CD4-positive, alpha-beta memory T cell (primary cell): ENCODE measurements around the gene SLC7A14. TPM values are rescaled to one million over a fixed set of nuclear protein-coding genes. Genes with fewer than 3 reads are reported as not detected.

Experiments used
- CTCF ChIA-PET: fragments of 350-600 bp; sonication (Branson Sonifier 250); formaldehyde crosslinking; loops from one replicate; lab custom pipeline; 2021; ENCODE audit warnings: inconsistent platforms; ENCODE audit not compliant: partially characterized antibody; lab: Charles Lee
- POLR2A ChIA-PET: fragments of 350-600 bp; sonication (Branson Sonifier 250); formaldehyde crosslinking; loops from one replicate; lab custom pipeline; 2021; ENCODE audit not compliant: partially characterized antibody; lab: Charles Lee
- DNase-seq, 5 donors: peaks; one replicate each; pipeline versions ENCODE4 v3.0.0 to v3.0.0-alpha.2; 2020 to 2022; ENCODE audit warnings: mixed read lengths in 1 of 5
- H3K27ac ChIP-seq: one replicate; pipeline ENCODE4 v1.7.0; 2013; ENCODE audit warnings: low read depth, low read length
- H3K27me3 ChIP-seq: 2 replicates; pipeline ENCODE4 v1.7.0; 2013; ENCODE audit warnings: mild to moderate bottlenecking, low read length, moderate library complexity; ENCODE audit not compliant: insufficient read depth
- H3K36me3 ChIP-seq: 2 replicates; pipeline ENCODE4 v1.7.0; 2013; ENCODE audit warnings: mild to moderate bottlenecking, low read length, moderate library complexity; ENCODE audit not compliant: insufficient read depth
- H3K4me1 ChIP-seq: 2 replicates; pipeline ENCODE4 v1.7.0; 2013; ENCODE audit warnings: mild to moderate bottlenecking, low read length, moderate library complexity; ENCODE audit not compliant: insufficient read depth
- H3K4me3 ChIP-seq, 2 donors: one replicate each; pipeline ENCODE4 v1.7.0; 2013; ENCODE audit warnings: low read length in 2 of 2, mild to moderate bottlenecking in 1 of 2
- H3K9me3 ChIP-seq, 2 donors: one replicate each; pipeline ENCODE4 v1.7.0; 2013; ENCODE audit warnings: low read length in 2 of 2, control low read depth in 1 of 2; ENCODE audit not compliant: control insufficient read depth in 1 of 2
- H3K27ac Mint-ChIP-seq, 7 donors: one replicate each; pipeline ENCODE4 v1.8.0; 2020 to 2021; ENCODE audit warnings: mixed read lengths in 7 of 7, mild to moderate bottlenecking in 6 of 7, inconsistent platforms in 3 of 7, moderate library complexity in 3 of 7
- H3K27me3 Mint-ChIP-seq, 2 donors: one replicate each; pipeline ENCODE4 v1.8.0; 2020 to 2021; ENCODE audit warnings: mixed read lengths in 2 of 2
- H3K36me3 Mint-ChIP-seq, 2 donors: one replicate each; pipeline ENCODE4 v1.8.0; 2020 to 2021; ENCODE audit warnings: mixed read lengths in 2 of 2, inconsistent platforms in 1 of 2, mild to moderate bottlenecking in 1 of 2
- H3K4me1 Mint-ChIP-seq, 4 donors: one replicate each; pipeline ENCODE4 v1.8.0; 2020 to 2021; ENCODE audit warnings: mixed read lengths in 4 of 4, mild to moderate bottlenecking in 1 of 4
- H3K4me3 Mint-ChIP-seq, 8 donors: one replicate each; pipeline ENCODE4 v1.8.0; 2020 to 2021; ENCODE audit warnings: mixed read lengths in 8 of 8, mild to moderate bottlenecking in 7 of 8, moderate library complexity in 6 of 8, inconsistent platforms in 3 of 8
- H3K9me3 Mint-ChIP-seq, 8 donors: one replicate each; pipeline ENCODE4 v1.8.0; 2020 to 2021; ENCODE audit warnings: mixed read lengths in 8 of 8, mild to moderate bottlenecking in 5 of 8, inconsistent platforms in 3 of 8, moderate library complexity in 1 of 8
- intact Hi-C: fragments of 100-400 bp; cut with micrococcal nuclease; formaldehyde crosslinking; loops from one replicate; pipeline ENCODE4 v1.15.1; 2023
- polyA plus RNA-seq, 2 donors: library from polyadenylated mRNA; unstranded; fragments of 300-500 nt; fragmentation: Illumina TruSeq; gene quantifications; one replicate each; pipeline ENCODE4 v1.2.3, GENCODE V29; 2021
- total RNA-seq, 2 experiments: library from RNA; stranded (reverse); gene quantifications; one replicate each; pipeline ENCODE4 v1.2.3, GENCODE V29; 2021

SLC7A14 gene
- total and polyA plus RNA-seq, 4 experiments from 2014 or later, result not detected

DNA sequence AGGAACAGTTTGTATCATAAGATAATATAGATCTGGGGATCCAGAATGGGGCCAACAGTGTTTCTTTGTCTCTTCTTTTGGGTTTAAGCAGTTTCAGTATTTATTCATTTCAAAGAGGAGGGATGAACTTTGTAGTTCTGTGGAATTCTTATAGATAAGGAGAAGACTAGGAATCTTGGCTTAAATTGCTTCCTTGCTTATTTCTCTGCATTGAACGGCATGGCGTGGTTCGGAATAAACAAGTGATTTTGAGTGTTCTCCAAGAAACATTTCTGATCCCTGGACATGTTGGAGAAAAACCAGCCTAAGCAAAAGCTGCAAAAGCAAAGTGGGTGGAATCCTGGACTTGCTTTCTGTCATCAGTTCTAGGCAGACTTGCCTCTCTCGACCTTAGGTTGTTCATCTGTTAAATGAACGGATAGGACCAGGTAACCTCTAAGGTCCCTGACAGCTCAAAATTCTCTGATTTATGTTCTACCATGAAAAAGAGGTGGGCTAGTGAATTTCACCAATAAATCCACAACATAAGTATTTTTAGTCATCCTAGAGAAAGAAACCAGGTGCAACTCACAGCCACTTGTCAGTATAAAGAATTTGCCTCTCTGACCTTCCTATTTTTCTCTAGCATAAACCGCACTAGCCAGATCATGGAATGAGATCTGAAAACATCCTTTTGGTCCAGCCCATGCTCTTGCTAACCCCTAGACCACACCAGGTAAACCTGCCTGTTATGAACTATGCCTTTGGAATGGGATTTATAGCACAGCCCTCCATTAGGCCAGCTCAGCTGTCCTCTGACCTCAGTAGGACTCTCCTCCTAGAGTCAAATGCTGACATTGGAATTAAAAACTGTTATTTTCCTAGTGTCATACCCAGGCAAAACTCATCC lies 88.4 kb downstream of the SLC7A14 start:
- Mint-ChIP-seq H3K9me3 (no peaks in the 10 kb centered on the region), H3K27me3 (peaks cover 0 to 5% of the 10 kb centered on the region in 2 donors), H3K27ac (no peak overlapping the region), H3K4me1 (no peaks in the 10 kb centered on the region), H3K36me3 (no peaks in the 10 kb centered on the region), H3K4me3 (no peak overlapping the region)
- Histone ChIP-seq H3K27ac (no peak overlapping the region), H3K4me3 (no peak overlapping the region), H3K36me3 (no peaks in the 10 kb centered on the region), H3K27me3 (no peaks in the 10 kb centered on the region), H3K9me3 (no peaks in the 10 kb centered on the region), H3K4me1 (no peaks in the 10 kb centered on the region)
- ChIA-PET CTCF (interaction anchor here (0.8 kb wide), 1 partner anchor 10 kb away, joined by 7 read pairs; no protein-coding TSS in a partner anchor), POLR2A (no interaction called here)
- DNase-seq, result no peak
- intact Hi-C loops, result no loop called here

GRCh38 chr3:170496868-170497140 lies 89.1 kb downstream of the SLC7A14 start:
- Mint-ChIP-seq H3K4me3 (no peak overlapping the region), H3K27me3 (peaks cover 0 to 5% of the 10 kb centered on the region in 2 donors), H3K4me1 (no peaks in the 10 kb centered on the region), H3K36me3 (no peaks in the 10 kb centered on the region), H3K9me3 (peaks cover 0 to 2% (median 0%) of the 10 kb centered on the region in 8 donors), H3K27ac (no peak overlapping the region)
- no peaks in the 10 kb centered on the region for H3K4me1 ChIP-seq
- ChIA-PET CTCF (interaction anchor here (0.8 to 0.9 kb wide), 2 partner anchors 10 to 11 kb away, joined by 3 to 7 read pairs; no protein-coding TSS in a partner anchor), POLR2A (no interaction called here)
- no peak overlapping the region for H3K4me3 ChIP-seq
- H3K27ac ChIP-seq, result no peak overlapping the region
- H3K9me3 ChIP-seq, result no peaks in the 10 kb centered on the region
- DNase-seq, result no peak
- intact Hi-C loops, result no loop called here
- H3K36me3 ChIP-seq, result no peaks in the 10 kb centered on the region
- no peaks in the 10 kb centered on the region for H3K27me3 ChIP-seq

DNA sequence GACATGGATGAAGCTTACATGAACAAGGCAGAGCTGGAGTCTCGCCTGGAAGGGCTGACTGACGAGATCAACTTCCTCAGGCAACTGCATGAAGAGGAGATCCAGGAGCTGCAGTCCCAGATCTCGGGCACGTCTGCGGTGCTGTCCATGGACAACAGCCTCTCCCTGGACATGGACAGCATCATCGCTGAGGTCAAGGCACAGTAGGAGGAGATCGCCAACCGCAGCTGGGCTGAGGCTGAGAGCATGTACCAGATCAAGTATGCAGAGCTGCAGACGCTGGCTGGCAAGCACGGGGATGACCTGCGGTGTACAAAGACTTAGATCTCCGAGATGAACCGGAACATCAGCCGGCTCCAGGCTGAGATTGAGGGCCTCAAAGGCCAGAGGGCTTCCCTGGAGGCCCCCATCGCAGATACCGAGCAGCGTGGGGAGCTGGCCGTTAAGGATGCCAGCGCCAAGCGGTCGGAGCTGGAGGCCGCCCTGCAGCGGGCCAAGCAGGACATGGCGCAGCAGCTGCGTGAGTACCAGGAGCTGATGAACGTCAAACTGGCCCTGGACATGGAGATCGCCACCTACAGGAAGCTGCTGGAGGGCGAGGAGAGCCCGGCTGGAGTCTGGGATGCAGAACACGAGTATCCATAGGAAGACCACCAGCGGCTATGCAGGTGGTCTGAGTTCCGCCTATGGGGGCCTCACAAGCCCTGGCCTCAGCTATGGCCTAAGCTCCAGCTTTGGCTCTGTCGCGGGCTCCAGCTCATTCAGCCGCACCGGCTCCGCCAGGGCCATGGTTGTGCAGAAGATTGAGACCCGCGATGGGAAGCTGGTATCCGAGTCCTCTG lies 89.6 kb downstream of the SLC7A14 start:
- Mint-ChIP-seq H3K9me3 (peaks cover 0 to 2% (median 0%) of the 10 kb centered on the region in 8 donors), H3K4me3 (peak overlapping the region in 1 of 8 donors; percentile 1), H3K27ac (no peak overlapping the region), H3K27me3 (peaks cover 0 to 5% of the 10 kb centered on the region in 2 donors), H3K36me3 (no peaks in the 10 kb centered on the region), H3K4me1 (no peaks in the 10 kb centered on the region)
- ChIA-PET CTCF (interaction anchor here (0.6 to 0.9 kb wide), 3 partner anchors 9 to 192 kb away, joined by 3 to 7 read pairs (median 3); no protein-coding TSS in a partner anchor), POLR2A (no interaction called here)
- intact Hi-C loops, result no loop called here
- Histone ChIP-seq H3K9me3 (no peaks in the 10 kb centered on the region), H3K4me1 (no peaks in the 10 kb centered on the region), H3K27ac (no peak overlapping the region), H3K4me3 (no peak overlapping the region), H3K27me3 (no peaks in the 10 kb centered on the region), H3K36me3 (no peaks in the 10 kb centered on the region)
- DNase-seq, result no peak

DNA sequence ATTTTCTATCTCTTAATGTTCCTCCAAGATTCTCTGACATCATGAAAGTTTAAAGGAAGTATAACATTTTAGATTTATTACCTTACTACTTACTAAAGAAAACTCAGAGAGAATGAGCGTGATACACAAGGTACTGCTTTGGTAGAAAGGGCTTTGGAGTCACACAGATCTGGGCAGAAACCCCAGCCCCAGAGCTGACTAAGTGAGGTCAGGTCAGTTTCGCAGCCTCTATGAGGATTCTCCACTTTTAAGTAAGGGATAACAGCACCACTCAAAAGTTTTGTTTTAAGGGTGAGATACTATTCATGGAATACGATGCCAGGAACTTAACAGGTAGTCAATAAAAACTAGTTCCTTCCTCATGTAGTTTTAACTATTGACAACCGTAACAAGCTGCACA lies 91.1 kb downstream of the SLC7A14 start:
- H3K27ac Mint-ChIP-seq, result no peak overlapping the region
- Histone ChIP-seq H3K27me3 (no peaks in the 10 kb centered on the region), H3K27ac (no peak overlapping the region), H3K4me3 (no peak overlapping the region), H3K4me1 (no peaks in the 10 kb centered on the region), H3K9me3 (no peaks in the 10 kb centered on the region), H3K36me3 (no peaks in the 10 kb centered on the region)
- ChIA-PET CTCF (no interaction called here), POLR2A (no interaction called here)
- intact Hi-C loops, result no loop called here
- no peak for DNase-seq
- peaks cover 0 to 3% of the 10 kb centered on the region in 2 donors for H3K27me3 Mint-ChIP-seq
- H3K4me1 Mint-ChIP-seq, result no peaks in the 10 kb centered on the region
- H3K36me3 Mint-ChIP-seq, result no peaks in the 10 kb centered on the region
- peaks cover 0 to 2% (median 0%) of the 10 kb centered on the region in 8 donors for H3K9me3 Mint-ChIP-seq
- no peak overlapping the region for H3K4me3 Mint-ChIP-seq

DNA sequence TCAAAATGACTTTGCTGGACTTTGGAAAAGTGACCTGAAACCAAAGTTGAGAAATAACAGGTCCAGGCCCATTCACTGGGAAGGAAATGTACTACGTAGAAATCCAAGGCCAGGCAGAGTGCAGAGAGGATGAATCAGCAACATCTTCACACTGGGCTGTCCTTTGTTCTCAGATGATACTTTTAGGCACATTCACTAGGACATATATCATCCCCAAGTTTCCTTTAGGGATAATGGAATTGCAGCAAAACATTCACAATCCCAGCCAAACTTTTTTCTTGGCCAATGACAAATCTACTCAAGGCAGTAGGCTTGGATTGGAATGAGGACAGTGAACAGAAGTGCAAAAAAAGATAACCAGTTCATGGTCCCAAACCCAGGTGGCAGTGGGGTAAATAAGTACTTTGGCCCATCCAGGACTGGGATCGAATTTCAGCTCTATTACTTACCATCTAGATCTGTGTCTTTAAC lies 92.1 kb downstream of the SLC7A14 start:
- POLR2A ChIA-PET, result no interaction called here
- Mint-ChIP-seq H3K27me3 (peaks cover 0 to 3% of the 10 kb centered on the region in 2 donors), H3K4me1 (no peaks in the 10 kb centered on the region), H3K9me3 (peaks cover 0 to 2% (median 0%) of the 10 kb centered on the region in 8 donors), H3K27ac (no peak overlapping the region), H3K4me3 (no peak overlapping the region), H3K36me3 (no peaks in the 10 kb centered on the region)
- Histone ChIP-seq H3K4me3 (no peak overlapping the region), H3K27me3 (no peaks in the 10 kb centered on the region), H3K4me1 (no peaks in the 10 kb centered on the region), H3K27ac (no peak overlapping the region), H3K36me3 (no peaks in the 10 kb centered on the region), H3K9me3 (no peaks in the 10 kb centered on the region)
- CTCF ChIA-PET, result interaction anchor here (1.0 kb wide), 1 partner anchor 8 kb away, joined by 3 read pairs; no protein-coding TSS in a partner anchor
- intact Hi-C loops, result no loop called here
- no peak for DNase-seq

GRCh38 chr3:170491901-170492300 lies 94.0 kb downstream of the SLC7A14 start:
- Histone ChIP-seq H3K27me3 (no peaks in the 10 kb centered on the region), H3K36me3 (no peaks in the 10 kb centered on the region), H3K4me1 (no peaks in the 10 kb centered on the region), H3K9me3 (no peaks in the 10 kb centered on the region), H3K4me3 (no peak overlapping the region), H3K27ac (no peak overlapping the region)
- POLR2A ChIA-PET, result no interaction called here
- Mint-ChIP-seq H3K4me1 (no peaks in the 10 kb centered on the region), H3K4me3 (no peak overlapping the region), H3K27me3 (peaks cover 0 to 2% of the 10 kb centered on the region in 2 donors), H3K9me3 (peaks cover 0 to 2% (median 0%) of the 10 kb centered on the region in 8 donors), H3K36me3 (no peaks in the 10 kb centered on the region), H3K27ac (no peak overlapping the region)
- CTCF ChIA-PET, result interaction anchor here (1.6 kb wide), 1 partner anchor 319 kb away, joined by 4 read pairs; no protein-coding TSS in a partner anchor
- DNase-seq, result no peak
- intact Hi-C loops, result no loop called here
